Measurements from ENCODE around the gene THEM4. TPM values are rescaled to one million over a fixed set of nuclear protein-coding genes. Genes with fewer than 3 reads are reported as not detected.
"Not testable (repeated sequence)": the region's sequence is repeated elsewhere in the genome, so short reads cannot be mapped to it uniquely, and the experiment has no call there.

Gene THEM4
- total RNA-seq, 1 donor from 2014 or later, result 48.8 TPM

GRCh38 chr1:151935154-151935553 lies 25.8 kb upstream of the THEM4 start:
- intact Hi-C loops (cut with micrococcal nuclease), result loop anchor here (2.0 kb wide), 1 partner anchor 46 kb away; no protein-coding TSS in a partner anchor

GRCh38 chr1:151934048-151934493 lies 24.8 kb upstream of the THEM4 start:
- intact Hi-C loops (cut with micrococcal nuclease), result loop anchor here (1.0 to 5.0 kb wide), 4 partner anchors 33 to 67 kb away; no protein-coding TSS in a partner anchor

- intact Hi-C loops (cut with micrococcal nuclease), result loop anchor here (2.0 kb wide), 1 partner anchor 16 kb away; the partner anchor contains the start of gene THEM4
Observed at GRCh38 chr1:151924691-151925587, 15.6 kb upstream of the THEM4 start.

GRCh38 chr1:151923422-151923821 lies 14.1 kb upstream of the THEM4 start:
- intact Hi-C loops (cut with micrococcal nuclease), result no loop called here

- intact Hi-C loops (cut with micrococcal nuclease), result no loop called here
Observed at GRCh38 chr1:151920149-151920548, 10.8 kb upstream of the THEM4 start.

GRCh38 chr1:151918819-151919610 lies 9.7 kb upstream of the THEM4 start:
- intact Hi-C loops (cut with micrococcal nuclease), result no loop called here

GRCh38 chr1:151918156-151918555 lies 8.8 kb upstream of the THEM4 start:
- intact Hi-C loops (cut with micrococcal nuclease), result no loop called here

GRCh38 chr1:151916726-151917370 lies 7.5 kb upstream of the THEM4 start:
- intact Hi-C loops (cut with micrococcal nuclease), result no loop called here

GRCh38 chr1:151915061-151915686 lies 5.9 kb upstream of the THEM4 start:
- intact Hi-C loops (cut with micrococcal nuclease), result no loop called here

GRCh38 chr1:151914076-151914475 lies 4.8 kb upstream of the THEM4 start:
- intact Hi-C loops (cut with micrococcal nuclease), result no loop called here

GRCh38 chr1:151912973-151913372 lies 3.7 kb upstream of the THEM4 start:
- intact Hi-C loops (cut with micrococcal nuclease), result no loop called here

GRCh38 chr1:151908228-151908691 lies 1.1 kb downstream of the THEM4 start:
- intact Hi-C loops (cut with micrococcal nuclease), result loop anchor here (2.0 to 5.0 kb wide), 2 partner anchors 17 to 84 kb away; partner anchors contain the start of gene S100A10

- intact Hi-C loops (cut with micrococcal nuclease), result loop anchor here (2.0 to 5.0 kb wide), 2 partner anchors 17 to 85 kb away; partner anchors contain the start of gene S100A10
Observed at GRCh38 chr1:151907363-151908139, 1.8 kb downstream of the THEM4 start.

GRCh38 chr1:151906324-151906645 lies 3.0 kb downstream of the THEM4 start:
- intact Hi-C loops (cut with micrococcal nuclease), result loop anchor here (5.0 kb wide), 1 partner anchor 86 kb away; the partner anchor contains the start of gene S100A10

GRCh38 chr1:151905443-151906323 lies 3.6 kb downstream of the THEM4 start:
- intact Hi-C loops (cut with micrococcal nuclease), result loop anchor here (5.0 kb wide), 1 partner anchor 87 kb away; the partner anchor contains the start of gene S100A10

GRCh38 chr1:151905070-151905442 lies 4.3 kb downstream of the THEM4 start:
- intact Hi-C loops (cut with micrococcal nuclease), result loop anchor here (5.0 kb wide), 1 partner anchor 87 kb away; the partner anchor contains the start of gene S100A10

GRCh38 chr1:151902858-151903257 lies 6.5 kb downstream of the THEM4 start:
- intact Hi-C loops (cut with micrococcal nuclease), result no loop called here

GRCh38 chr1:151900804-151901203 lies 8.5 kb downstream of the THEM4 start:
- intact Hi-C loops (cut with micrococcal nuclease), result not testable (repeated sequence)

GRCh38 chr1:151898519-151898991 lies 10.8 kb downstream of the THEM4 start:
- intact Hi-C loops (cut with micrococcal nuclease), result no loop called here

All from T-helper 2 cell treated with Interferon-gamma antibody and Interleukin-4, amounts not matched to agents 100 ng/mL and 5 ng/mL, for 36 hours (primary cell).